IMR-90 (cell line): Measurements from ENCODE around the gene DIP2B. TPM values are rescaled to one million over a fixed set of nuclear protein-coding genes. Genes with fewer than 3 reads are reported as not detected.

Source experiments
- ATAC-seq: fragments of 200-7000 bp; cut with Tn5 transposase; 2 replicates; pipeline ENCODE4 v1.9.1; 2020; ENCODE audit warnings: low read depth, mild to moderate bottlenecking, moderate library complexity
- BruUV-seq: library from RNA; stranded (reverse); fragments of 400-500 nt; replicated peaks from 2 replicates; lab custom pipeline; 2021; lab: Mats Ljungman, UMichigan
- CTCF ChIA-PET: fragments of 300-600 bp; formaldehyde crosslinking; extraction: SDS; loops from one replicate; lab custom pipeline; 2021; ENCODE audit warnings: antibody characterized with exemption; lab: Yijun Ruan, JAX
- POLR2A ChIA-PET: fragments of 300-600 bp; sonication (Branson Sonifier 250); formaldehyde crosslinking; loops from one replicate; lab custom pipeline; 2022; ENCODE audit warnings: antibody characterized with exemption; ENCODE audit not compliant: unreplicated experiment; lab: Charles Lee
- DNase-seq: peaks from one replicate; pipeline ENCODE4 v3.0.0; 2013
- H2AFZ ChIP-seq: replicated peaks from 2 replicates; pipeline ENCODE3; 2013; ENCODE audit warnings: low read length, mild to moderate bottlenecking; ENCODE audit not compliant: poor library complexity
- H2AK5ac ChIP-seq: 2 replicates; pipeline ENCODE4 v1.6.1; 2013; ENCODE audit warnings: low read depth, low read length, inconsistent platforms
- H2AK9ac ChIP-seq: replicated peaks from 2 replicates; pipeline ENCODE3; 2013; ENCODE audit warnings: mild to moderate bottlenecking, low read depth, low read length, moderate library complexity; ENCODE audit not compliant: poor library complexity
- H2BK120ac ChIP-seq: 2 replicates; pipeline ENCODE4 v1.6.1; 2013; ENCODE audit warnings: low read depth, low read length, inconsistent platforms
- H2BK15ac ChIP-seq: 3 replicates; pipeline ENCODE4 v1.6.1; 2013; ENCODE audit warnings: low read depth, low read length, inconsistent platforms
- H2BK20ac ChIP-seq: 2 replicates; pipeline ENCODE4 v1.6.1; 2013; ENCODE audit warnings: low read depth, mild to moderate bottlenecking, inconsistent platforms, low read length, moderate library complexity
- H2BK5ac ChIP-seq: 2 replicates; pipeline ENCODE4 v1.6.1; 2013; ENCODE audit warnings: mild to moderate bottlenecking, low read depth, low read length, inconsistent platforms; ENCODE audit not compliant: poor library complexity, severe bottlenecking
- H3K14ac ChIP-seq: replicated peaks from 2 replicates; pipeline ENCODE4 v1.6.1; 2013; ENCODE audit warnings: low read depth, low read length, inconsistent platforms
- H3K18ac ChIP-seq: 2 replicates; pipeline ENCODE4 v1.6.1; 2013; ENCODE audit warnings: low read depth, low read length, control low read depth
- H3K23ac ChIP-seq: 2 replicates; pipeline ENCODE4 v1.6.1; 2013; ENCODE audit warnings: low read depth, low read length, inconsistent platforms
- H3K27ac ChIP-seq: 2 replicates; pipeline ENCODE4 v1.5.1; 2013; ENCODE audit warnings: mild to moderate bottlenecking, control low read depth, low read length; ENCODE audit not compliant: insufficient read depth
- H3K27me3 ChIP-seq: 2 replicates; pipeline ENCODE4 v1.6.1; 2013; ENCODE audit warnings: low read length; ENCODE audit not compliant: control insufficient read depth, insufficient read depth
- H3K36me3 ChIP-seq: 2 replicates; pipeline ENCODE4 v1.6.1; 2013; ENCODE audit warnings: low read length, mixed read lengths; ENCODE audit not compliant: control insufficient read depth, insufficient read depth
- H3K4ac ChIP-seq: 2 replicates; pipeline ENCODE4 v1.6.1; 2013; ENCODE audit warnings: low read depth, low read length, inconsistent platforms
- H3K4me1 ChIP-seq: 2 replicates; pipeline ENCODE4 v1.6.1; 2013; ENCODE audit warnings: low read length, mixed read lengths; ENCODE audit not compliant: control insufficient read depth, insufficient read depth
- H3K4me2 ChIP-seq: 2 replicates; pipeline ENCODE4 v1.6.1; 2013; ENCODE audit warnings: low read depth, mild to moderate bottlenecking, control low read depth, low read length, moderate library complexity
- H3K4me3 ChIP-seq: 2 replicates; pipeline ENCODE4 v1.5.1; 2013; ENCODE audit warnings: low read depth, mild to moderate bottlenecking, control low read depth, low read length, moderate library complexity; ENCODE audit not compliant: insufficient read depth
- H3K56ac ChIP-seq: 2 replicates; pipeline ENCODE4 v1.6.1; 2013; ENCODE audit warnings: low read length, inconsistent platforms; ENCODE audit not compliant: insufficient read depth; ENCODE audit errors: extremely low read depth
- H3K79me1 ChIP-seq, 2 experiments: 2 replicates each; pipeline ENCODE4 v1.6.1; 2013; ENCODE audit warnings: low read length in 2 of 2, inconsistent platforms in 1 of 2, low read depth in 1 of 2
- H3K9ac ChIP-seq: 2 replicates; pipeline ENCODE4 v1.6.1; 2013; ENCODE audit warnings: low read depth, low read length, control low read depth
- H3K9me1 ChIP-seq: 2 replicates; pipeline ENCODE4 v1.6.1; 2013; ENCODE audit warnings: low read length, inconsistent platforms; ENCODE audit not compliant: insufficient read depth
- H3K9me3 ChIP-seq: 2 replicates; pipeline ENCODE4 v1.6.1; 2013; ENCODE audit warnings: low read length; ENCODE audit not compliant: control insufficient read depth, insufficient read depth
- H4K20me1 ChIP-seq: 2 replicates; pipeline ENCODE4 v1.6.1; 2013; ENCODE audit warnings: low read length, inconsistent platforms; ENCODE audit not compliant: insufficient read depth
- H4K5ac ChIP-seq: 2 replicates; pipeline ENCODE4 v1.6.1; 2013; ENCODE audit warnings: mild to moderate bottlenecking, low read depth, low read length, control low read depth
- H4K8ac ChIP-seq, 2 experiments: 2 replicates each; pipeline ENCODE4 v1.6.1; 2013; ENCODE audit warnings: low read depth in 2 of 2, low read length in 2 of 2, control low read depth in 1 of 2, inconsistent platforms in 1 of 2
- H4K91ac ChIP-seq: 2 replicates; pipeline ENCODE4 v1.6.1; 2013; ENCODE audit warnings: low read depth, low read length, inconsistent platforms; ENCODE audit not compliant: insufficient read depth
- CEBPB ChIP-seq: IDR thresholded peaks from 2 replicates; pipeline ENCODE4 v1.6.1; 2012; ENCODE audit warnings: low read depth, low read length, improper control_type of control experiment
- CHD1 ChIP-seq: IDR thresholded peaks from 2 replicates; pipeline ENCODE4 v1.6.1; 2012; ENCODE audit warnings: low read depth, low read length, improper control_type of control experiment
- CTCF ChIP-seq: conservative IDR thresholded peaks from 2 replicates; pipeline ENCODE4 v1.5.1; 2012; ENCODE audit warnings: mild to moderate bottlenecking, low read depth, low read length, improper control_type of control experiment
- FOS ChIP-seq: fragments of 150-350 bp; IDR thresholded peaks from 2 replicates; pipeline ENCODE4 v1.6.1; 2016; ENCODE audit warnings: low read depth, low read length
- MAFK ChIP-seq: IDR thresholded peaks from 2 replicates; pipeline ENCODE4 v1.6.1; 2012; ENCODE audit warnings: low read depth, low read length, improper control_type of control experiment
- NFE2L2 ChIP-seq: fragments of 150-350 bp; IDR thresholded peaks from 2 replicates; pipeline ENCODE4 v1.6.1; 2016; ENCODE audit warnings: low read depth, mild to moderate bottlenecking, low read length
- POLR2A ChIP-seq: IDR thresholded peaks from 2 replicates; pipeline ENCODE4 v1.6.1; 2012; ENCODE audit warnings: mild to moderate bottlenecking, low read depth, low read length
- RAD21 ChIP-seq: IDR thresholded peaks from 2 replicates; pipeline ENCODE4 v1.6.1; 2012; ENCODE audit warnings: low read length, improper control_type of control experiment
- WGBS, 2 experiments: methylation state at CpG; one replicate each; pipeline versions ENCODE4 v1.1.5 to v1.1.7; 2013; ENCODE audit warnings: missing lambda C conversion rate in 2 of 2; ENCODE audit not compliant: insufficient read length in 1 of 2; ENCODE audit errors: extremely low coverage in 2 of 2; 5-methylcytosine and 5-hydroxymethylcytosine counted together
- dilution Hi-C: fragments of 300-500 bp; cut with HindIII; formaldehyde crosslinking; loops from one replicate; pipeline ENCODE4 v1.14.3; 2018; ENCODE audit warnings: low sequenced_read_pairs; ENCODE audit not compliant: unreplicated experiment
- in situ Hi-C: fragments of 300-500 bp; cut with MboI; formaldehyde crosslinking; loops from 3 replicates; pipeline ENCODE4 v1.14.3; 2019; ENCODE audit warnings: low sequenced_read_pairs, inconsistent platforms, mixed read lengths
- intact Hi-C: fragments of 100-400 bp; cut with micrococcal nuclease; formaldehyde crosslinking; loops from 2 replicates; pipeline ENCODE4 v1.10.0; 2022
- polyA plus RNA-seq, 3 experiments: library from polyadenylated mRNA; depleted of rRNA; stranded (reverse); fragments of >200 nt; gene quantifications; 2 replicates each; pipeline ENCODE4 v1.2.3, GENCODE V29; 2012; ENCODE audit warnings: low replicate concordance in 1 of 3
- total RNA-seq: library from RNA; depleted of rRNA; stranded (reverse); fragments of >200 nt; gene quantifications from 2 replicates; pipeline ENCODE4 v1.2.3, GENCODE V29; 2012

DIP2B gene
- total and polyA plus RNA-seq, 2 of the 4 experiments (the other 2 are of a cell fraction) = 7.7 to 12.9 TPM

GRCh38 chr12:50564237-50564947 is 59.6 kb downstream of the DIP2B start:
- Histone ChIP-seq H3K14ac (no peak overlapping the region), H4K20me1 (peaks cover 15% of the 10 kb centered on the region; the same call in 1 of the 2 replicates), H2AFZ (no peak overlapping the region), H3K27me3 (no peaks in the 10 kb centered on the region), H3K36me3 (no peaks in the 10 kb centered on the region), H2BK120ac (no peak overlapping the region), H3K79me1 (peaks cover 7 to 44% of the 10 kb centered on the region in 2 experiments), H3K4me2 (no peak overlapping the region), H2AK5ac (no peak overlapping the region), H3K9ac (no peak overlapping the region), H4K91ac (no peak overlapping the region), H2BK15ac (no peak overlapping the region), H3K9me3 (no peaks in the 10 kb centered on the region), H3K4me1 (peaks cover 9% of the 10 kb centered on the region), H3K9me1 (peaks cover 4% of the 10 kb centered on the region), H2AK9ac (no peak overlapping the region), H2BK20ac (no peak overlapping the region), H2BK5ac (no peak overlapping the region), H3K23ac (no peak overlapping the region), H3K18ac (no peak overlapping the region), H3K27ac (no peak overlapping the region), H3K56ac (no peak overlapping the region), H4K8ac (no peak overlapping the region), H3K4me3 (no peak overlapping the region), H4K5ac (no peak overlapping the region), H3K4ac (no peak overlapping the region)
- TF ChIP-seq CHD1 = no peak
- no peak for TF ChIP-seq RAD21
- peak; percentile 45; the same call in 1 of the 2 replicates for TF ChIP-seq MAFK
- no peak for TF ChIP-seq FOS
- peak; percentile 80 for TF ChIP-seq CEBPB
- no peak for TF ChIP-seq CTCF
- no peak for TF ChIP-seq POLR2A
- no peak for TF ChIP-seq NFE2L2
- in situ Hi-C loops = no loop called here
- no TSS peak for BruUV-seq
- intact Hi-C loops = no loop called here
- no peak for ATAC-seq
- no peak for DNase-seq
- dilution Hi-C loops = no loop called here
- WGBS, 2 experiments = no CpG with 5 or more reads among the region's 4 CpGs
- ChIA-PET CTCF (interaction anchor here (0.7 kb wide), 1 partner anchor 398 kb away, joined by 4 read pairs; no protein-coding TSS in a partner anchor), POLR2A (no interaction called here)
